Liver (tissue), 9 donors: ENCODE results near the gene INPP5A. TPM values are rescaled to one million over a fixed set of nuclear protein-coding genes. Genes with fewer than 3 reads are reported as not detected.
"Not testable (repeated sequence)": the region's sequence is repeated elsewhere in the genome, so short reads cannot be mapped to it uniquely, and the experiment has no call there.

Experiments used
- DNase-seq: peaks from one replicate; pipeline ENCODE4 v3.0.0-alpha.2; 2017; ENCODE audit warnings: low spot score
- H3K27ac ChIP-seq, 2 donors: one replicate each; pipeline ENCODE4 v1.7.0; 2013; ENCODE audit warnings: inconsistent platforms in 2 of 2, low read length in 2 of 2, control low read depth in 1 of 2, low read depth in 1 of 2, mild to moderate bottlenecking in 1 of 2
- H3K27me3 ChIP-seq, 4 donors: one replicate each; pipeline versions ENCODE4 v1.6.1 to v1.7.0; 2013; ENCODE audit warnings: low read length in 3 of 4, inconsistent platforms in 1 of 4, mild to moderate bottlenecking in 1 of 4, moderate library complexity in 1 of 4; ENCODE audit not compliant: control insufficient read depth in 4 of 4, insufficient read depth in 4 of 4
- H3K36me3 ChIP-seq, 4 donors: one replicate each; pipeline versions ENCODE4 v1.6.1 to v1.7.0; 2013; ENCODE audit warnings: low read length in 3 of 4, mild to moderate bottlenecking in 3 of 4, low read depth in 1 of 4, moderate library complexity in 1 of 4; ENCODE audit not compliant: control insufficient read depth in 4 of 4, insufficient read depth in 3 of 4
- H3K4me1 ChIP-seq, 4 donors: one replicate each; pipeline versions ENCODE4 v1.6.1 to v1.7.0; 2013; ENCODE audit warnings: low read length in 3 of 4, mild to moderate bottlenecking in 3 of 4, moderate library complexity in 1 of 4; ENCODE audit not compliant: control insufficient read depth in 4 of 4, insufficient read depth in 4 of 4
- H3K4me3 ChIP-seq, 3 donors: one replicate each; pipeline versions ENCODE4 v1.6.1 to v1.7.0; 2013; ENCODE audit warnings: low read length in 3 of 3, control low read depth in 1 of 3, low read depth in 1 of 3, mild to moderate bottlenecking in 1 of 3
- H3K9ac ChIP-seq, 2 donors: one replicate each; pipeline ENCODE4 v1.7.0; 2013; ENCODE audit warnings: low read length in 2 of 2, mild to moderate bottlenecking in 2 of 2, moderate library complexity in 2 of 2, control low read depth in 1 of 2, low read depth in 1 of 2
- H3K9me3 ChIP-seq, 4 donors: one replicate each; pipeline versions ENCODE4 v1.6.1 to v1.7.0; 2013; ENCODE audit warnings: low read length in 3 of 4; ENCODE audit not compliant: control insufficient read depth in 4 of 4
- FOXA2 ChIP-seq: IDR thresholded peaks from 2 replicates; pipeline ENCODE4 v1.6.1; 2016; ENCODE audit warnings: antibody characterized with exemption
- GABPA ChIP-seq, 2 donors: IDR thresholded peaks in 1 of 2; conservative IDR thresholded peaks in 1 of 2; 2 replicates each; pipeline ENCODE4 v1.6.1; 2016; ENCODE audit warnings: antibody characterized with exemption in 2 of 2, mild to moderate bottlenecking in 1 of 2, moderate library complexity in 1 of 2
- HNF4A ChIP-seq, 2 donors: conservative IDR thresholded peaks; 2 replicates each; pipeline ENCODE4 v1.6.1; 2016; ENCODE audit warnings: antibody characterized with exemption in 2 of 2, mild to moderate bottlenecking in 2 of 2
- HNF4G ChIP-seq: IDR thresholded peaks from 2 replicates; pipeline ENCODE4 v1.6.1; 2016; ENCODE audit warnings: antibody characterized with exemption
- JUND ChIP-seq, 2 donors: IDR thresholded peaks; 2 replicates each; pipeline ENCODE4 v1.6.1; 2016; ENCODE audit warnings: antibody characterized with exemption in 2 of 2
- RAD21 ChIP-seq, 2 donors: IDR thresholded peaks; 2 replicates each; pipeline ENCODE4 v1.6.1; 2016; ENCODE audit warnings: antibody characterized with exemption in 2 of 2, mild to moderate bottlenecking in 2 of 2
- REST ChIP-seq: IDR thresholded peaks from 2 replicates; pipeline ENCODE4 v1.6.1; 2016; ENCODE audit warnings: antibody characterized with exemption, mild to moderate bottlenecking
- RXRA ChIP-seq, 2 donors: IDR thresholded peaks; 2 replicates each; pipeline ENCODE4 v1.6.1; 2017 to 2018; ENCODE audit warnings: antibody characterized with exemption in 2 of 2, mild to moderate bottlenecking in 1 of 2
- SP1 ChIP-seq: IDR thresholded peaks from 2 replicates; pipeline ENCODE4 v1.6.1; 2018; ENCODE audit warnings: antibody characterized with exemption, mild to moderate bottlenecking
- TAF1 ChIP-seq: conservative IDR thresholded peaks from 2 replicates; pipeline ENCODE4 v1.6.1; 2016; ENCODE audit warnings: antibody characterized with exemption, mild to moderate bottlenecking
- ZBTB33 ChIP-seq: IDR thresholded peaks from 2 replicates; pipeline ENCODE4 v1.6.1; 2016; ENCODE audit warnings: antibody characterized with exemption
- WGBS: extraction: QIAGEN DNeasy Blood & Tissue Kit; methylation state at CpG from one replicate; pipeline ENCODE4 v1.1.7; 2013; 5-methylcytosine and 5-hydroxymethylcytosine counted together
- polyA plus RNA-seq, 2 donors: library from polyadenylated mRNA; stranded (reverse) in 1 of 2; unstranded in 1 of 2; fragments of 200-250 nt in 1 of 2; fragments of >200 nt in 1 of 2; fragmentation: Nextera tagmentation in 1 of 2; extraction: Ambion mirVana in 1 of 2; gene quantifications; one replicate each; pipeline versions ENCODE4 v1.2.1 to v1.2.3, GENCODE V29; 2013 to 2015
- total RNA-seq, 2 donors: library from RNA; depleted of rRNA; stranded (reverse); fragments of >200 nt; gene quantifications; one replicate each; pipeline ENCODE4 v1.2.3, GENCODE V29; 2014
- TF ChIP-seq, protein P1 (sequence below): IDR thresholded peaks from 2 replicates; pipeline ENCODE4 v1.6.1; 2016; ENCODE audit warnings: antibody characterized with exemption
- TF ChIP-seq, protein P2 (sequence below): IDR thresholded peaks from 2 replicates; pipeline ENCODE4 v1.6.1; 2016; ENCODE audit warnings: antibody characterized with exemption
- TF ChIP-seq, protein P3 (sequence below): fragments of 150-350 bp; IDR thresholded peaks from 2 replicates; pipeline ENCODE4 v1.5.1; 2017; ENCODE audit warnings: improper control_type of control experiment, low read depth, low read length; ENCODE audit not compliant: missing input control
- donor health status: healthy.
- donor health status: healthy.
- donor health status: healthy.
- donor health status: healthy.
- donor health status: healthy.

Gene INPP5A
- total and polyA plus RNA-seq, 4 donors = 4.3 to 26.5 (median 10.9) TPM

- H3K9me3 ChIP-seq = peaks cover 0 to 3% (median 0%) of the 10 kb centered on the region in 4 donors
- no peak overlapping the region for H3K27ac ChIP-seq
- H3K4me3 ChIP-seq = no peak overlapping the region
- no peak overlapping the region for H3K9ac ChIP-seq
- H3K4me1 ChIP-seq = peaks cover 2 to 22% (median 6%) of the 10 kb centered on the region in 4 donors
- TF ChIP-seq SP1 = no peak
- TF ChIP-seq TAF1 = no peak
- TF ChIP-seq ZBTB33 = no peak
- TF ChIP-seq FOXA2 = no peak
- no peak for TF ChIP-seq GABPA (IDR thresholded peaks at IDR 0.05 in 1 of 2, conservative IDR thresholded peaks at IDR 0.05 in 1 of 2)
- TF ChIP-seq RXRA (IDR thresholded peaks at IDR 0.05) = no peak
- TF ChIP-seq, protein P1, sequence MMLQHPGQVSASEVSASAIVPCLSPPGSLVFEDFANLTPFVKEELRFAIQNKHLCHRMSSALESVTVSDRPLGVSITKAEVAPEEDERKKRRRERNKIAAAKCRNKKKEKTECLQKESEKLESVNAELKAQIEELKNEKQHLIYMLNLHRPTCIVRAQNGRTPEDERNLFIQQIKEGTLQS = no peak
- 62% methylated on average over 31 of the region's 31 CpGs for WGBS
- DNase-seq = no peak
- peaks cover 0 to 38% (median 1%) of the 10 kb centered on the region in 4 donors for H3K27me3 ChIP-seq
- no peaks in the 10 kb centered on the region for H3K36me3 ChIP-seq
Observed at GRCh38 chr10:132790934-132791829, 253.6 kb downstream of the INPP5A start.

DNA sequence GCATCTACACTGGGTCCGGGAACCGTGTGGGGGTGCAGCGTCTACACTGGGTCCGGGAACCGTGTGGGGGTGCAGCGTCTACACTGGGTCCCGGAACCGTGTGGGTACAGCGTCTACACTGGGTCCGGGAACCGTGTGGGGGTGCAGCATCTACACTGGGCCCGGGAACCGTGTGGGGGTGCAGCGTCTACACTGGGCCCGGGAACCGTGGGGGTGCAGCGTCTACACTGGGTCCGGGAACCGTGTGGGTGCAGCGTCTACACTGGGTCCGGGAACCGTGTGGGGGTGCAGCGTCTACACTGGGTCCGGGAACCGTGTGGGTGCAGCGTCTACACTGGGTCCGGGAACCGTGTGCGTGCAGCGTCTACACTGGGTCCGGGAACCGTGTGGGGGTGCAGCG lies 254.5 kb downstream of the INPP5A start:
- Histone ChIP-seq H3K4me1 (peaks cover 0 to 13% (median 3%) of the 10 kb centered on the region in 4 donors), H3K27me3 (peaks cover 0 to 30% (median 1%) of the 10 kb centered on the region in 4 donors)
- not testable (repeated sequence) for H3K36me3 ChIP-seq, H3K9me3 ChIP-seq, DNase-seq, H3K4me3 ChIP-seq, H3K9ac ChIP-seq, H3K27ac ChIP-seq
- 91% methylated on average over 33 of the region's 33 CpGs for WGBS

DNA sequence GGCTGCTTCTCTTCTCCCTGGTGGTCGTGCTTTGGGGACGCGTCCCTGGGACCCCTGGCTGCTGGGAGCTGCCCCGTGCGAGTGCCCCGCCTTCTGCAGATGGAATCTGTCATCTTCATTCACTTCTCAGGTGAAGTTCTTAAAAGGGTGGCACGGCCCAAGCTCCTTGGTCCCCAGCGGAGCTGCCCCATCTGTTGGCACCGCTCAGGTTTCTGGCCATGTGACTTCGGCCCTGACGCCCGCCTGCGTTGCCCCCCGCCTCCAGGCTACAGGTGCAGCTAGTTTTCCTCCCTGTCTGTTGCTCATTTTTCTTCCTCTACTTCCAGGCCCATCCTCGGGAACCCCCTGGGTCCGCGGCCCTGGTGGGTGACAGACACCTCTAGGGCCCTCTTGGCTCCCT lies 255.2 kb downstream of the INPP5A start:
- Histone ChIP-seq H3K36me3 (no peaks in the 10 kb centered on the region), H3K27me3 (peaks cover 0 to 23% (median 1%) of the 10 kb centered on the region in 4 donors), H3K9me3 (no peaks in the 10 kb centered on the region), H3K9ac (no peak overlapping the region), H3K4me3 (no peak overlapping the region), H3K4me1 (peaks cover 0 to 9% (median 0%) of the 10 kb centered on the region in 4 donors), H3K27ac (no peak overlapping the region)
- no peak for DNase-seq
- WGBS = 84% methylated on average over 17 of the region's 17 CpGs
- TF ChIP-seq REST (no peak), HNF4A (conservative IDR thresholded peaks at IDR 0.05) (no peak), RAD21 (IDR thresholded peaks at IDR 0.05) (no peak), HNF4G (no peak), GABPA (IDR thresholded peaks at IDR 0.05 in 1 of 2, conservative IDR thresholded peaks at IDR 0.05 in 1 of 2) (no peak), JUND (IDR thresholded peaks at IDR 0.05) (no peak), TAF1 (no peak)
- TF ChIP-seq, protein P2, sequence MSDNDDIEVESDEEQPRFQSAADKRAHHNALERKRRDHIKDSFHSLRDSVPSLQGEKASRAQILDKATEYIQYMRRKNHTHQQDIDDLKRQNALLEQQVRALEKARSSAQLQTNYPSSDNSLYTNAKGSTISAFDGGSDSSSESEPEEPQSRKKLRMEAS = no peak
- TF ChIP-seq, protein P3, sequence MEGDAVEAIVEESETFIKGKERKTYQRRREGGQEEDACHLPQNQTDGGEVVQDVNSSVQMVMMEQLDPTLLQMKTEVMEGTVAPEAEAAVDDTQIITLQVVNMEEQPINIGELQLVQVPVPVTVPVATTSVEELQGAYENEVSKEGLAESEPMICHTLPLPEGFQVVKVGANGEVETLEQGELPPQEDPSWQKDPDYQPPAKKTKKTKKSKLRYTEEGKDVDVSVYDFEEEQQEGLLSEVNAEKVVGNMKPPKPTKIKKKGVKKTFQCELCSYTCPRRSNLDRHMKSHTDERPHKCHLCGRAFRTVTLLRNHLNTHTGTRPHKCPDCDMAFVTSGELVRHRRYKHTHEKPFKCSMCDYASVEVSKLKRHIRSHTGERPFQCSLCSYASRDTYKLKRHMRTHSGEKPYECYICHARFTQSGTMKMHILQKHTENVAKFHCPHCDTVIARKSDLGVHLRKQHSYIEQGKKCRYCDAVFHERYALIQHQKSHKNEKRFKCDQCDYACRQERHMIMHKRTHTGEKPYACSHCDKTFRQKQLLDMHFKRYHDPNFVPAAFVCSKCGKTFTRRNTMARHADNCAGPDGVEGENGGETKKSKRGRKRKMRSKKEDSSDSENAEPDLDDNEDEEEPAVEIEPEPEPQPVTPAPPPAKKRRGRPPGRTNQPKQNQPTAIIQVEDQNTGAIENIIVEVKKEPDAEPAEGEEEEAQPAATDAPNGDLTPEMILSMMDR = no peak
